DOHH2 (cell line): ENCODE data around the gene ANXA1.

Source experiments
- CTCF ChIP-seq: fragments of 200-600 bp; sonication (generic); IDR thresholded peaks from one replicate; pipeline ENCODE4 v1.5.1; 2014; ENCODE audit warnings: antibody characterized with exemption, mild to moderate bottlenecking, low read depth, low read length; ENCODE audit not compliant: poor library complexity, severe bottlenecking
- EZH2phosphoT487 ChIP-seq: fragments of 200-600 bp; sonication (generic); IDR thresholded peaks from 2 replicates; pipeline ENCODE4 v1.6.1; 2017; ENCODE audit warnings: borderline replicate concordance, mild to moderate bottlenecking, antibody characterized with exemption, low read length, moderate library complexity, mixed read lengths

- TF ChIP-seq CTCF: no peak
- TF ChIP-seq EZH2phosphoT487: no peak
These were observed 13.8 kb upstream of the ANXA1 start for GRCh38 chr9:73137914-73138313.
